WI38 (cell line): Measurements from ENCODE around the gene ASPN.

ENCODE experiments used
- H3K4me3 ChIP-seq: 2 replicates; pipeline ENCODE4 v1.5.1; 2011; ENCODE audit warnings: low read depth, mild to moderate bottlenecking, control low read depth, low read length
- CTCF ChIP-seq: IDR thresholded peaks from 2 replicates; pipeline ENCODE4 v1.5.1; 2012; ENCODE audit warnings: low read depth, mild to moderate bottlenecking, control low read depth, low read length

Gene ASPN

GRCh38 chr9:92482329-92482728 lies at the start of gene ASPN:
Gene ASPN (minus strand): TSS chr9:92482506.
- no peak for TF ChIP-seq CTCF
- H3K4me3 ChIP-seq: no peak within 1 kb of the TSS

DNA sequence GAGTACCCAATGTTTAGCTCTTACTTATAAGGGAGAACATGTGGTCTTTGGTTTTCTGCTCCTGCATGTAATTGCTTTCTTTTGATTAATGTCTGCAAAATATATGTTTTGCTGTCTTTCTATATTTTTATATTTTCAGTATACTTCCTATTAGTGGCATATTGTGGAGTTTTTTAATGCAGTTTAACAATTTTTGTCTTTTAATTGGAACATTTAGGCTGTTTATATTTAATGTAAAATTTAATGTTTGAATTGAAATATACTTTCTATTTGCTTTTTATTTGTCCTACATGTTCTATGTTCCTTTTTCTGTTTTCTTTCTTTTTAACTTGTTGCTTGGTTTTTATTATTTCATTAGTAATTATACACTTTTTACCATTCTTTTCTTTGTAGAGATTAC lies 48.6 kb upstream of the ASPN start:
- no peak for TF ChIP-seq CTCF
- H3K4me3 ChIP-seq: no peak overlapping the region

DNA sequence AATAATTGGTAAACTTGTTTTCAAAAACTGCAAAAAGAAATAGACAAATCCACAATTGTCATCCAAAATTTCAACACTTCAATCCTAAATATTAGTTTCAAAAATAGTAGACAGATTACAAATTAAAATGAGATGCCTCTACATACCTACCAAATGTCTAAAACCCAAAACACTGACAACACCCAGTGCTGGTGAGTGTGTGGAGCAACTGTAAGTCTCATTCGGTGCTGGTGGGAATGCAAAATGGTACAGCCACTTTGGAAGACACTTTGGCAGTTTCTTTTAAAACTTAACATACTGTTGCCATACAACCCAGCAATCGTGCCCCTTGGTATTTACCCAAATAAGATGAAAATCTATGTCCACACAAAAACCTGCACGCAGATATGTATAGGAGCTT lies 46.8 kb upstream of the ASPN start:
- no peak overlapping the region for H3K4me3 ChIP-seq
- TF ChIP-seq CTCF: no peak

DNA sequence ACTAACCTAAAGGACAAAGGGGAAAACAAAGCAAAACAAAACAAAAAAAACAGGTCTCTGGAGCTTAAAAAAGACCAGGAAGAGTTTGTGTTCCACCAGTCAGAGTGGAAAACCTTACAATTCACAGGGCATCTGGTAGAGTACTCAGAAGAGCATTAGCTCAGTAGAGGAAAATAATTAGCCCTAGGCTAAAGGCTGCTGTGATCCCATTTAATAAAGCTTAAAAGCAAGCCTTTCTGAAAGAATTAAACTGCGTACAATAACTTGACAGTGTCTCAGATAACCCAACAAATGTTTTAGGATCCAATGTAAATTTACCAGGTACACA lies 46.2 kb upstream of the ASPN start:
- H3K4me3 ChIP-seq: no peak overlapping the region
- TF ChIP-seq CTCF: no peak

DNA sequence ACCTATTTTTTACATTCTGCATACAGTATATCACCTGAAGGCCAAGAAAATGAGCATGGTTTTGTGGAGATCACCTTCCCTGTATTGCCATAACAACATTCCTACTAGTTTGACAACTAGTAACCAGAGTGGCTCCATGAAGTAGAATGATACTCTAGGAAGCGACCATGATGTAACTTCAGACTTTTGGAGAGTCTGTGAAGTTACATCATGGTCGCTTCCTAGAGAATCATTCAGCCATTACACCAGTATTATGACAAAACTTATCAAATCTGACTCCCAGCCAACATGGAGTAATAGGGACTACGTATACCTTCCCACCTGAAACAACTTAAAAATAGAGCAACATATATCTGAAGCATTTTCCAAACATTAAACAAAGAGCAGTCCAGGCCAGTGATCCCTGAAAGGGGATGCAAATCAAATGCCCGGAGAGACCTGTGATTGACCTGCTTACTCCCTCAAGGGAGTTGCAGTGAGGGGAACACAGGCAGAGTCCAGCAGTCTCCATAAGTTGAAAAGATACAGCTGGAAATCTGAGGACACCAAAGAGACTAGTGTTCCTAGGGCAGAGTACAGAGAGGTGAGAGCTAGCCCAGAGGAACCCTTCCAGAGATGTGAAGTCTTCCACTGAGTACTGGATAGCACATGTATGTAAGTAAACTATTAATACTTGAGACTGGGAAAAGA lies 45.7 kb upstream of the ASPN start:
- H3K4me3 ChIP-seq: no peak overlapping the region
- no peak for TF ChIP-seq CTCF

DNA sequence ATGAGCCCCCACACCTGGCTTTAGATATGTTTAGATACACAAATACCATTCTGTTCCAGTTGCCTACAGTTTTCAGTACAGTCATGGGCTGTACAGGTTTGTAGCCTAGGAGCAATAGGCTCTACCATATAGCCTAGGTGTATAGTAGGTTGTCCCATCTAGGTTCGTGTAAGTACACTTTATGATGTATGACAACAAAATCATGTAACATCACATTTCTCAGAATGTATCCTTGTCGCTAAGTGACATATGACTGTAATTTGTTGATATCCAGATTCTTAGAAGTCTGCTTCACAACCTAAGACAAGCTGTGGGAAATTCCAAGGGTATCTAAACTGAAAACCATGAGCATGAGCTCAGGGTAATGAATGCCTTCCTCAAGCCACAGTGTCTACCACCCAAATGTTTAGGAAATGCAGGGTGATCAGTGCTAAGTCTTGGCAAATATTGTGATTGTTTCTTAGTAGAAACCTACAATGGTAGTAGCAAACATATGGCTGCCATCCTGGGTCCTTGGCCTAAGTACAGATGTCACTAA lies 45.1 kb upstream of the ASPN start:
- no peak overlapping the region for H3K4me3 ChIP-seq
- TF ChIP-seq CTCF: no peak

- H3K4me3 ChIP-seq: no peak overlapping the region
- no peak for TF ChIP-seq CTCF
These were observed 43.0 kb upstream of the ASPN start for GRCh38 chr9:92525306-92525705.
